GM11168 (cell line): ENCODE measurements around the gene FAM20A.

ENCODE experiments used
- in situ Hi-C: fragments of 300-500 bp; cut with MboI; formaldehyde crosslinking; loops from one replicate; pipeline ENCODE4 v1.12.0; 2022; ENCODE audit warnings: low sequenced_read_pairs; ENCODE audit not compliant: unreplicated experiment

FAM20A gene

DNA sequence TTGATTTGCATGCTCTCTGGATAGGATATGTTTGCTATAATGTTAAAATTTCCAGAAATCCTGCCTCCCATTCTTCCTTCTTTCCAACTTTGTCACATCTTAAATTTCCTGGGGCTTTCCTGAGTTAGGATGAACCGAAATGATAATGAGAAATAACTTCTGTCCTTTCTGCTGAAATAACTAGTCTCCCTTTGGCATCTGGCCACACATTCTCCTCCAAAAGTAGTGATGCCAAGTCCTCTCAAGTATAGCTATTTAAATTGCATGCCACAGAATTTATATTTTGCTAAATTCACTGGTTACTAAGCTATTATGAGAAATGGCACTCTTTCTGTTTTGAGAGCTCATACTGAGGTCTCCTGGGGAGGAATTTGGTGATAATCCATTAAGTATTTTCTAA is 30.6 kb downstream of the FAM20A start:
- in situ Hi-C loops = no loop called here

DNA sequence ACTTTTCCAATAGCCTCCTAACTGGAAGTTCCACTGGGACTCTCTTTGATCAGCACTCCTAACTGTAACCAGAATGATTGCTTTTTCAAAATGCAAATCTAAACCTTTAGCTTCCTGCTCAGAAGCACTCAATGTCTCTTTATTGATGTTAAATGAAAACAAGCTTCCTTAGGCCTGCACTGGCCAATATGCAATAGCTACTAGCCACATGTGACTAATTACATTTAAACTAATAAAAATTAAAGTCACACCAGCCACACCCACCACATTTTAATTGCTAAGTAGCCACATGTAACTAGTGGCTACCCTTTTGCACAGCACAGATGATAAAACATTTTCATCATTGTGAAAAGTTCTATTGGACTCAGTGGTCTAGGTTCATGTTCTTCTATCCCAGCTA is 31.8 kb downstream of the FAM20A start:
- in situ Hi-C loops = no loop called here

GRCh38 chr17:68568581-68568980 is 32.6 kb downstream of the FAM20A start:
- in situ Hi-C loops = no loop called here

DNA sequence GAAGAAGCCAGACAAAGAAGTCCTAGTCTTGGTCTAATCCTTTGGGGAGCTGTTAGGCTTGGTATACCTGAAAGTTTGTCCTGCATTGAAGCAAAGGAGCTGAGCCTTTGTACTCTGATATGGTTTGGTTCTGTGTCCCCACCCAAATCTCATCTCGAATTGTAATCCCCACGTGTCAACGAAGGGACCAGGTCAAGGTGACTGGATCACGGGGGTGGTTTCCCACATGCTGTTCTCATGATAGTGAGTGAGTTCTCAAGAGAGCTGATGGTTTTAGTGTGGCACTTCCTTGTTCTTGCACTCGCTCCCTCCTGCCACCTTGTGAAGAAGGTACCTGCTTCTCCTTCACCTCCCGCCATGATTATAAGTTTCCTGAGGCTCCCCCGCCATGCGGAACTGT is 33.6 kb downstream of the FAM20A start:
- in situ Hi-C loops = no loop called here

DNA sequence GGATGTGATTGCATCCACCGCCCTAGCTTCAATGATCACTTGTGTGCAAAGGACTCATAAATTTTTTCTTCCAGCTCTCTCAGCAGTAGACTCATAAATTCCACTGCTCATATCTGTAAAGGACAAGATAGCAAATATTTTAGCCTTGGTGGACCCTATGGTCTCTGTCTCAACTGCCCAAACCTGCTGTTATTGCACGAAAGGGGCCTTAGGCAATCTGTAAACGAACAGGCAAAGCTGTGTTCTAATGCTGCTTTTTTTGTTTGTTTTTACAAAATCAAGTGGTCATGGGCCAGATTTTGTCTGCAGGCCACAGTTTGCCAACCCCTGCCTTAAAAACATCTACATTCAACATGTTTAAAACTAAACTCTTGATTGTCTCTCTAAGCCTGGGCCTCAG is 34.1 kb downstream of the FAM20A start:
- in situ Hi-C loops = no loop called here

DNA sequence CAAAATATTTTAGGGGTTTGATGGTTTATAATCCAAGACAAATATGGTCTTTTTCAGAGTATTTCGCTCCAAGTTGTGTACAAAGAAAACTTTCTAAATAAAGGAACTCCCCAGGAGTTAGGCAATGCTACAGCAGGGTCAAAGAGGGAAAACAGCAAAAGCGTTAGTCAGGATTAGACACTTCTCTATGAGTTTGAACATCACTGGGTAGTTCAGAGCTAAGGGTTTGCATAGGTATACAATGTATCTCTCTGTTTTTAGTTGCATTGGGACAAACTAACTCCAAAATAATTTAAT is 34.8 kb downstream of the FAM20A start:
- in situ Hi-C loops = no loop called here

- in situ Hi-C loops = no loop called here
Observed at GRCh38 chr17:68565661-68566441, 35.3 kb downstream of the FAM20A start.

GRCh38 chr17:68564415-68565111 is 36.6 kb downstream of the FAM20A start:
- in situ Hi-C loops = no loop called here

- in situ Hi-C loops = no loop called here
Observed at GRCh38 chr17:68562736-68563135, 38.4 kb downstream of the FAM20A start.

DNA sequence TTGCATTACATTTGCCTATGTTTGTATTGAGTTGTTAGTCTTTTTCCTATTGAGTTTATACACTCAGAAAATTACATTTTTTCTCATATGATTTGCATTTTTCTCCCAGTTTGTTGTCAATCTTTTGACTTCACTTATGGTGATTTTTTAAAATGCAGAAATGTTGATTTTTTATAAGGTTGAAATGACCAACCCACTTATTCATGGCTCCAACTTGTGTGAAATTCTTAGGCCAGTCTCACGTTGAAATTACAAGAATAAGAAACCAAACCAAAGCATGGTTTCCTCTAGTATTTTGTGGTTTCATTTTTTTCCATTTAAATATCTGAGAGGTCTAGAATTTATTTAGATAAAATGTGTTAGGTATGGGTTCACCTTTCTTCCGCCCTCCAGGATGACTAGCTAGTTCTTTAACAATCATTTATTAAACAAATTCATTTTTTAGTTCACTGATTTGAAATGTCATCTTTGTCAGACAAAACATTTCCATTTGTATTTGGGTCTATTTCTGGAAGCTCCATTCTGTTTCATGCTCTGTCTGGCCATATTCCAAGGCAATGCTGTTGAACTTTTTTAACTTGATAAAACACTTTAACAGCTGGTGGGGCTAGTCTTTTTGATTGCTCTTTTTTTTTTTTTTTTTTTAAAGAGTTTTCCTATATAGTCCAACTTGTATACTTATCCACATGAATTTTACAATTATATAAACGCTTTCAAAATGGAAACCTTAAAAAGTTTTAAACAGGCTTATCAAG is 40.0 kb downstream of the FAM20A start:
- in situ Hi-C loops = no loop called here

- in situ Hi-C loops = no loop called here
Observed at GRCh38 chr17:68559316-68559715, 41.9 kb downstream of the FAM20A start.

- in situ Hi-C loops = no loop called here
Observed at GRCh38 chr17:68556551-68556950, 44.6 kb downstream of the FAM20A start.

DNA sequence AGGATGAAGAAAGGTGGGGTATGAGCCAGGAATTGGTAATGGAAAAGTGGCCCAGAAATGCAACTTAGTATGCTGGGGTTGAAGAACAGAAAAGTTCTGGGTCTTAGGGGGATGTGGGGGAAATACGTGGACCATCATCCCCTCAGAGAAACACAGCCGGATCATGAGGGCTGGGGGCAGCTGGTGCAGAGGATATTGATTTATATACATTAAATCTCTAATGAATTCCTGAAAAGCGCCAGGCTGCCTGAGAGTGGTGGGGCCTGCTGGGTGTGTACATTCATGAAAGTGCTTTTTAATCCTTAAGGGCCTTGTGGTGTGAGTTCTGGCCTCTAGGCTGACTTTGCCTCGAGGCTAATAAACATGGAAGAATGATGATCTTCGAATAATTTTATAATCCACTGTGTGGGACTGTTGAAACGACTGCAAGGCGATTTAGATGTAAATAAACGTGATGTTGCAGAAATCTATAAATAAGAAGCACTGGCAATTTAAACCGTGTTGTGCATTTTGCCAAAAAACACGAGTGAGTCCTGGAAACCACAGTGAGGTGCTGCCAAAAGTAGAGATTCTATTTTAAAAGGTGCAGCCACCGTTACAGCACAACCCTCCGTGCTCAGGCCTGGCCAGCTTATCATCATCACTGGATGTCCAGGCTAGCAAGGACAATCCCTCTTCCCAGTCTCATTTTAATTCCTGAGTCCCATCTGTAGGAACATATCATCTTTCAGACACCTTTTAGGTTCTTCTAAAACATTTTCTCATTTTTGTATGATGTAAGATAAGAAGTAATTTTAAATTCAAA is 56.9 kb downstream of the FAM20A start:
- in situ Hi-C loops = no loop called here

GRCh38 chr17:68542698-68543463 is 58.3 kb downstream of the FAM20A start:
- in situ Hi-C loops = no loop called here

DNA sequence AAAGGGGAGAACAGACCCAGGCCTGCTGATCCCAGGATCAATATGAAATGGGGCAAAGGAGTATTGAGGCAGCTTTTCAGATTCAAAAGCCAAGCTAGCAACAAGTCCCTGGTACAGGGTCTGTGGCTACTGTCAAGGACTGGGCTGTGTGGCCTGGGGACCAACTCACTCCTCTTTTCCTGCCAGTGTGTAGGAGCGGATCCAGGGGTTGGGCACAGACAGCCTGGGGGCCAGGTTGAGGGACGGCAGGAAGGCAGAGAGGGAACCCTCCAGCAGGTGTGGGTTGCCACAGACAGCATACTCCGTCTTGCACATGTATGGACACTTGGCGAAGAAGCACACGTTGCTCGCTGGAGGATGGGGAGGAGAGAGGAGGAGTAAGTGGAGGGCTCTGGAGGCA is 59.4 kb downstream of the FAM20A start:
- in situ Hi-C loops = no loop called here

GRCh38 chr17:68540981-68541380 is 60.2 kb downstream of the FAM20A start:
- in situ Hi-C loops = no loop called here

GRCh38 chr17:68539548-68540467 is 61.4 kb downstream of the FAM20A start:
- in situ Hi-C loops = loop anchor here (10.0 kb wide), 1 partner anchor 215 kb away; no protein-coding TSS in a partner anchor

DNA sequence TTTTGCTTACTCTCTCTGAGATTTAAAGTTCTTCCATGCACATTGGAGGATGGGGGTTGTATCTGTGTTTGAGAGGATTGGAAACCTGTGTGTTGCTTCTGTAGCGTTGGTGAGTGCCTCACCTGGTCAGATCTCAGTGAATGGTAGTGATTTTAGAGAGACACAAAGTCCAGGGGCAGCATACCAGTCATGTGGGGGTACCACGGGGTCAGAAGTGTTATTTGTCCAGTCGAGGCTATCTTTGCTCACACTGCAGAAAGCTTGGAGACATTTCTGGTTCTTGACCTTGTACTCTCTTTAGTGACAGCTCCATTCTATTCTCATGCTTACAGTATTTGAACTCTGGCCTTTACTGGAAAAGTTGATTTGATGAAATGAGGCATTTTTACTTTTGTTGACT is 65.2 kb downstream of the FAM20A start:
- in situ Hi-C loops = loop anchor here (10.0 kb wide), 1 partner anchor 219 kb away; no protein-coding TSS in a partner anchor

DNA sequence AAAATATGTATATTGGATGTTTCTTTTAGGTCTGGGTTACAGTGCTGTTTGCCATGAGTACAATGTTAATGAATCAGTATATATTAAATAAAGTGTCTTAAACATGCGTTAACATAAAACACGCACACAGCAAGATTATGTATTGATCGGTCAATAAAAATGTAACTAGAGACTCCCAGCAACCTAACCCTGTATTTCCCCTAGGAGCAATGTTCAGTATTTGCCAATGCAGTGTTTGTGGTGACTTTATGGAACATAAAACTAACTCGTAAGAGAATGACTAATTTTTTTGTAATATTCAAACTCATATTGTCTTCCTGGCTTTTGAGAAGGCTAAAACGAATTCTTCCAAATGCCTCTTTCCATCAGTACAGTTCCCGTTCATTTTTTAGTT is 66.5 kb downstream of the FAM20A start:
- in situ Hi-C loops = loop anchor here (10.0 kb wide), 1 partner anchor 220 kb away; no protein-coding TSS in a partner anchor
